ENCODE measurements around the gene FAM25G. TPM values are rescaled to one million over a fixed set of nuclear protein-coding genes. Genes with fewer than 3 reads are reported as not detected.

The FAM25G gene
- total and polyA plus RNA-seq, 2 of the 4 experiments (the other 2 are of a cell fraction), result not detected

Small RNA genes within 50 kb of the gene (microRNA-seq; reads per million reads assigned to microRNA genes)
- not detected for gene AL591684.3 (ENCODE audit: insufficient read depth, insufficient read length)
- gene RNA5SP312 (ENCODE audit: insufficient read depth, insufficient read length), result not detected

Small RNA genes within 50 kb of the gene (small RNA-seq; reads per million reads assigned to genes)
- gene AL591684.3, result 0 reads per million in 5 experiments
- gene RNA5SP312, result 0 reads per million in 5 experiments

Other genes with a start within 250 kb of the FAM25G start
- gene GDF10, start 191.5 kb downstream of the FAM25G start, total RNA-seq (2012; rRNA removed), result not detected in 2 replicates
- 0.26 and 0.34 TPM in 2 replicates for gene GDF10, start 191.5 kb downstream of the FAM25G start, polyA plus RNA-seq (2012; rRNA removed)
- under 0.01 TPM in 1 of 2 replicates, not detected in the other for gene GDF2, start 169.2 kb downstream of the FAM25G start, total RNA-seq (2012; rRNA removed)
- 0.04 TPM in 1 of 2 replicates, not detected in the other for gene GDF2, start 169.2 kb downstream of the FAM25G start, polyA plus RNA-seq (2012; rRNA removed)
- not detected in 2 replicates for gene RBP3, start 143.3 kb downstream of the FAM25G start, total RNA-seq (2012; rRNA removed)
- not detected in 2 replicates for gene RBP3, start 143.3 kb downstream of the FAM25G start, polyA plus RNA-seq (2012; rRNA removed)
- under 0.01 TPM in 2 replicates for gene ZNF488, start 107.4 kb downstream of the FAM25G start, total RNA-seq (2012; rRNA removed)
- gene ZNF488, start 107.4 kb downstream of the FAM25G start, polyA plus RNA-seq (2012; rRNA removed), result 0.14 TPM in 2 replicates
- 0.83 and 0.90 TPM in 2 replicates for gene ANXA8, start 7.6 kb downstream of the FAM25G start, total RNA-seq (2012; rRNA removed)
- gene ANXA8, start 7.6 kb downstream of the FAM25G start, polyA plus RNA-seq (2012; rRNA removed), result 1.1 and 1.3 TPM in 2 replicates
- gene AGAP9, start 31.9 kb upstream of the FAM25G start, total RNA-seq (2012; rRNA removed), result 2.5 and 3.2 TPM in 2 replicates
- 10.0 and 11.2 TPM in 2 replicates for gene AGAP9, start 31.9 kb upstream of the FAM25G start, polyA plus RNA-seq (2012; rRNA removed)

All from IMR-90 (cell line).